ENCODE measurements around the gene ZBTB5.

DNA sequence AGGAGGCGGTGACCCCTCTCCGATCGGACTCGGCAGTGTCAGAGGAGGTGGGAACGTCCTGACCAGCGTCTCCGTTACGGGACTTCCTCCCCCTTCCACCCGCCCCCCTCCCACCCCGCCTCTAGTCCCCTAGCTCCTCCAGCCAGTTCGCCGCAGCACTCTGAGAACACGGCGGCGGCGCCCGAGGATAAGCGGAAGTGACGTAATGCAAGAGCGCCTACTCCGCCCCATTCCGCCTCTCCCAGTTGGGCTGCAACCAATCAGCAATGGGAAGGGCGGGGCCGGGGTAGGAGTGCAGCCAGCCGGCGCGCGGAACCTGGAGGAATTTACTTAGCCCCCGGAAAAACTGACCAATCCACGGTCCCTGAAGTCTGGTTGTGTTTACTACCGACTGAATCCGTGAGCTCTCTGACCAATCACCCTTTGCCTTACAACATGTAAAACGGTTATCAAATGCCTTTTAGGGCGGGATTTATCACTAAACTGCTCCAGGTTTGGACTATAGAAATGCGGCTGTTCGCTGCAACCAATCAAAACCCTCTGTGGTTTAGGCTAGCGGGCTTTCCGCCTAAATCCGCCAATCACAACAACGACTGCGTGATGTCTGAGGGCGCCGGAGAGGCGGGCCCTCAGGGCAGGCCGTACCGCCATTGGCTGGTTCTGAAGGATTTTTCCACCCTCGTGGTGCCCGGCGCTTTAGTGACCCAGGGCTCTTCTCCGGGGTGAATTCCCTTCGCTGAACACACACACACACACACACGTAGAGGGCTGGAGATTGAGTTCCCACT lies at the start of gene ZBTB5:
- TF ChIP-seq, protein P1, sequence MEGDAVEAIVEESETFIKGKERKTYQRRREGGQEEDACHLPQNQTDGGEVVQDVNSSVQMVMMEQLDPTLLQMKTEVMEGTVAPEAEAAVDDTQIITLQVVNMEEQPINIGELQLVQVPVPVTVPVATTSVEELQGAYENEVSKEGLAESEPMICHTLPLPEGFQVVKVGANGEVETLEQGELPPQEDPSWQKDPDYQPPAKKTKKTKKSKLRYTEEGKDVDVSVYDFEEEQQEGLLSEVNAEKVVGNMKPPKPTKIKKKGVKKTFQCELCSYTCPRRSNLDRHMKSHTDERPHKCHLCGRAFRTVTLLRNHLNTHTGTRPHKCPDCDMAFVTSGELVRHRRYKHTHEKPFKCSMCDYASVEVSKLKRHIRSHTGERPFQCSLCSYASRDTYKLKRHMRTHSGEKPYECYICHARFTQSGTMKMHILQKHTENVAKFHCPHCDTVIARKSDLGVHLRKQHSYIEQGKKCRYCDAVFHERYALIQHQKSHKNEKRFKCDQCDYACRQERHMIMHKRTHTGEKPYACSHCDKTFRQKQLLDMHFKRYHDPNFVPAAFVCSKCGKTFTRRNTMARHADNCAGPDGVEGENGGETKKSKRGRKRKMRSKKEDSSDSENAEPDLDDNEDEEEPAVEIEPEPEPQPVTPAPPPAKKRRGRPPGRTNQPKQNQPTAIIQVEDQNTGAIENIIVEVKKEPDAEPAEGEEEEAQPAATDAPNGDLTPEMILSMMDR (conservative IDR thresholded peaks at IDR 0.05) = no peak
- TF ChIP-seq EZH2 (IDR thresholded peaks at IDR 0.05; ENCODE audit: low read depth) = no peak

Measured in PC-9 (cell line).